Suppressor macrophage treated with lipopolysaccharide for 4 hours (primary cell): ENCODE results near the gene MST1.

ENCODE experiments used
- DNase-seq: peaks from one replicate; pipeline ENCODE4 v3.0.0-alpha.2; 2020

Gene MST1

GRCh38 chr3:49654955-49655556, 34.2 kb downstream of the MST1 start:
- no peak for DNase-seq

- no peak for DNase-seq
Observed at GRCh38 chr3:49654176-49654825, 35.0 kb downstream of the MST1 start.

- no peak for DNase-seq
Observed at GRCh38 chr3:49653621-49654020, 35.7 kb downstream of the MST1 start.

- no peak for DNase-seq
Observed at GRCh38 chr3:49652903-49653415, 36.3 kb downstream of the MST1 start.

GRCh38 chr3:49652218-49652902, 36.9 kb downstream of the MST1 start:
- no peak for DNase-seq

GRCh38 chr3:49650637-49651036, 38.6 kb downstream of the MST1 start:
- no peak for DNase-seq

- no peak for DNase-seq
Observed at GRCh38 chr3:49650177-49650576, 39.1 kb downstream of the MST1 start.

- no peak for DNase-seq
Observed at GRCh38 chr3:49649576-49649975, 39.7 kb downstream of the MST1 start.

- no peak for DNase-seq
Observed at GRCh38 chr3:49648354-49649019, 40.8 kb downstream of the MST1 start.

GRCh38 chr3:49647741-49648140, 41.5 kb downstream of the MST1 start:
- DNase-seq: no peak

GRCh38 chr3:49646236-49646635, 43.0 kb downstream of the MST1 start:
- DNase-seq: no peak

- no peak for DNase-seq
Observed at GRCh38 chr3:49644684-49645083, 44.6 kb downstream of the MST1 start.

- no peak for DNase-seq
Observed at GRCh38 chr3:49642708-49643145, 46.5 kb downstream of the MST1 start.

- no peak for DNase-seq
Observed at GRCh38 chr3:49641921-49642707, 47.2 kb downstream of the MST1 start.

- DNase-seq: no peak
Observed at GRCh38 chr3:49641292-49641691, 48.0 kb downstream of the MST1 start.

- no peak for DNase-seq
Observed at GRCh38 chr3:49639551-49639950, 49.7 kb downstream of the MST1 start.

GRCh38 chr3:49638445-49638844, 50.8 kb downstream of the MST1 start:
- DNase-seq: no peak

- no peak for DNase-seq
Observed at GRCh38 chr3:49636883-49637609, 52.2 kb downstream of the MST1 start.

- no peak for DNase-seq
Observed at GRCh38 chr3:49634736-49635135, 54.5 kb downstream of the MST1 start.
